Duodenal mucosa (tissue), 2 donors: ENCODE results near the gene GMDS.

Source experiments
- H3K27ac ChIP-seq: one replicate; pipeline ENCODE4 v1.7.0; 2013; ENCODE audit warnings: low read depth, low read length
- H3K27me3 ChIP-seq, 2 donors: one replicate each; pipeline ENCODE4 v1.7.0; 2013; ENCODE audit warnings: low read length in 2 of 2, control low read depth in 1 of 2; ENCODE audit not compliant: insufficient read depth in 2 of 2, control insufficient read depth in 1 of 2
- H3K36me3 ChIP-seq, 2 donors: one replicate each; pipeline ENCODE4 v1.7.0; 2013; ENCODE audit warnings: low read length in 2 of 2, control low read depth in 1 of 2; ENCODE audit not compliant: insufficient read depth in 2 of 2, control insufficient read depth in 1 of 2
- H3K4me1 ChIP-seq, 2 donors: one replicate each; pipeline ENCODE4 v1.7.0; 2013; ENCODE audit warnings: low read length in 2 of 2, control low read depth in 1 of 2; ENCODE audit not compliant: insufficient read depth in 2 of 2, control insufficient read depth in 1 of 2
- H3K4me3 ChIP-seq, 2 donors: one replicate each; pipeline ENCODE4 v1.7.0; 2013; ENCODE audit warnings: low read length in 2 of 2, low read depth in 1 of 2
- H3K9ac ChIP-seq, 2 donors: one replicate each; pipeline ENCODE4 v1.7.0; 2013; ENCODE audit warnings: low read length in 2 of 2, low read depth in 1 of 2
- H3K9me3 ChIP-seq, 2 donors: one replicate each; pipeline ENCODE4 v1.7.0; 2013; ENCODE audit warnings: low read length in 2 of 2, control low read depth in 1 of 2; ENCODE audit not compliant: control insufficient read depth in 1 of 2

The GMDS gene

GRCh38 chr6:1644516-1645060 lies 600.8 kb downstream of the GMDS start:
- peaks cover 4 to 10% of the 10 kb centered on the region in 2 donors for H3K4me1 ChIP-seq
- H3K36me3 ChIP-seq, result peaks cover 0 to 11% of the 10 kb centered on the region in 2 donors
- H3K9ac ChIP-seq, result no peak overlapping the region
- no peak overlapping the region for H3K27ac ChIP-seq
- no peaks in the 10 kb centered on the region for H3K9me3 ChIP-seq
- no peaks in the 10 kb centered on the region for H3K27me3 ChIP-seq
- H3K4me3 ChIP-seq, result no peak overlapping the region

GRCh38 chr6:1643830-1644445 lies 601.5 kb downstream of the GMDS start:
- H3K4me3 ChIP-seq, result no peak overlapping the region
- H3K4me1 ChIP-seq, result peaks cover 4 to 10% of the 10 kb centered on the region in 2 donors
- no peaks in the 10 kb centered on the region for H3K9me3 ChIP-seq
- H3K27ac ChIP-seq, result no peak overlapping the region
- peaks cover 0 to 11% of the 10 kb centered on the region in 2 donors for H3K36me3 ChIP-seq
- H3K27me3 ChIP-seq, result no peaks in the 10 kb centered on the region
- H3K9ac ChIP-seq, result no peak overlapping the region

GRCh38 chr6:1643111-1643510 lies 602.3 kb downstream of the GMDS start:
- Histone ChIP-seq H3K27me3 (no peaks in the 10 kb centered on the region), H3K27ac (no peak overlapping the region), H3K9me3 (no peaks in the 10 kb centered on the region), H3K4me3 (no peak overlapping the region), H3K36me3 (peaks cover 0 to 11% of the 10 kb centered on the region in 2 donors), H3K9ac (no peak overlapping the region), H3K4me1 (peaks cover 6 to 10% of the 10 kb centered on the region in 2 donors)

GRCh38 chr6:1641343-1641885 lies 604.0 kb downstream of the GMDS start:
- H3K9ac ChIP-seq, result no peak overlapping the region

GRCh38 chr6:1640476-1640875 lies 604.9 kb downstream of the GMDS start:
- Histone ChIP-seq H3K4me1 (peaks cover 28 to 33% of the 10 kb centered on the region in 2 donors), H3K27ac (no peak overlapping the region), H3K27me3 (no peaks in the 10 kb centered on the region), H3K9ac (no peak overlapping the region), H3K36me3 (peaks cover 0 to 7% of the 10 kb centered on the region in 2 donors), H3K9me3 (no peaks in the 10 kb centered on the region), H3K4me3 (no peak overlapping the region)

More at GRCh38 chr6:1641343-1641885, 604.0 kb downstream of the GMDS start:
- no peaks in the 10 kb centered on the region for H3K9me3 ChIP-seq
- H3K27me3 ChIP-seq, result no peaks in the 10 kb centered on the region
- peaks cover 22 to 26% of the 10 kb centered on the region in 2 donors for H3K4me1 ChIP-seq
- no peak overlapping the region for H3K4me3 ChIP-seq
- H3K36me3 ChIP-seq, result peaks cover 0 to 7% of the 10 kb centered on the region in 2 donors
- no peak overlapping the region for H3K27ac ChIP-seq

GRCh38 chr6:1639430-1639829 lies 606.0 kb downstream of the GMDS start:
- Histone ChIP-seq H3K9ac (no peak overlapping the region), H3K27ac (no peak overlapping the region), H3K4me3 (no peak overlapping the region), H3K27me3 (no peaks in the 10 kb centered on the region), H3K9me3 (no peaks in the 10 kb centered on the region), H3K4me1 (peaks cover 28 to 33% of the 10 kb centered on the region in 2 donors), H3K36me3 (peaks cover 2 to 7% of the 10 kb centered on the region in 2 donors)

GRCh38 chr6:1636971-1637871 lies 608.2 kb downstream of the GMDS start:
- no peak overlapping the region for H3K27ac ChIP-seq
- peaks cover 28 to 33% of the 10 kb centered on the region in 2 donors for H3K4me1 ChIP-seq
- no peak overlapping the region for H3K4me3 ChIP-seq
- no peaks in the 10 kb centered on the region for H3K9me3 ChIP-seq
- H3K27me3 ChIP-seq, result no peaks in the 10 kb centered on the region
- no peak overlapping the region for H3K9ac ChIP-seq
- peaks cover 4 to 7% of the 10 kb centered on the region in 2 donors for H3K36me3 ChIP-seq

GRCh38 chr6:1636272-1636825 lies 609.1 kb downstream of the GMDS start:
- H3K36me3 ChIP-seq, result peaks cover 4 to 7% of the 10 kb centered on the region in 2 donors
- no peak overlapping the region for H3K27ac ChIP-seq

GRCh38 chr6:1635305-1636010 lies 609.9 kb downstream of the GMDS start:
- Histone ChIP-seq H3K4me1 (peaks cover 23 to 24% of the 10 kb centered on the region in 2 donors), H3K36me3 (peaks cover 4 to 7% of the 10 kb centered on the region in 2 donors), H3K9ac (no peak overlapping the region), H3K4me3 (no peak overlapping the region), H3K27me3 (no peaks in the 10 kb centered on the region), H3K27ac (no peak overlapping the region), H3K9me3 (no peaks in the 10 kb centered on the region)

More at GRCh38 chr6:1636272-1636825, 609.1 kb downstream of the GMDS start:
- Histone ChIP-seq H3K4me3 (no peak overlapping the region), H3K4me1 (peaks cover 24 to 27% of the 10 kb centered on the region in 2 donors), H3K9me3 (no peaks in the 10 kb centered on the region), H3K9ac (no peak overlapping the region), H3K27me3 (no peaks in the 10 kb centered on the region)
